Esophagus mucosa (tissue), 1 donor: Measurements from ENCODE around the gene KXD1. TPM values are rescaled to one million over a fixed set of nuclear protein-coding genes. Genes with fewer than 3 reads are reported as not detected.

Source experiments
- ATAC-seq: fragments of 200-7000 bp; cut with Tn5 transposase; one replicate; pipeline ENCODE4 v1.9.1; 2020
- total RNA-seq: library from RNA; stranded (reverse); gene quantifications from one replicate; pipeline ENCODE4 v1.2.4, GENCODE V29; 2023
- donor health status: DM: yes; HTN: yes; CAD: no.

The KXD1 gene
- total RNA-seq, 1 donor from 2014 or later: 60.2 TPM

- ATAC-seq: no peak
Observed at GRCh38 chr19:18603255-18603957, 45.7 kb downstream of the KXD1 start.

GRCh38 chr19:18603958-18604819 is 46.5 kb downstream of the KXD1 start:
- ATAC-seq: no peak

- ATAC-seq: no peak
Observed at GRCh38 chr19:18604820-18605159, 47.1 kb downstream of the KXD1 start.

DNA sequence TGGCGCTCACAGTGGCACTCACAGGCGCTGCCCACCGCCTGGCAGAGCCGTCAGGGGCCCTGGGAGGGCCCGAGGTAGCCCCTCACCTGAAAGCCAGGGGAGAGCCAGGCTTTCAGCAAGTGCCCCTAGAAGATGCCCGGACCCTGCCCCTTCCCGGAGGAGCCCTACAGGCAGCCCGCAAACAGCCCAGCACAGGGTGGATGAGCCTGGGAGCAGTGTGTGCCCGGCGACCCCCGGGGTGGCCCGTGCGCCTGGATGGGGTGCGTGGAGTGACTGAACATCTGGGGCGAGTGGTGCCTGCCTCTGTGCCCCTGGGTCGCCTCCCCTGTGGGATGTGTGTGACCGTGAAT is 47.5 kb downstream of the KXD1 start:
- ATAC-seq: no peak

DNA sequence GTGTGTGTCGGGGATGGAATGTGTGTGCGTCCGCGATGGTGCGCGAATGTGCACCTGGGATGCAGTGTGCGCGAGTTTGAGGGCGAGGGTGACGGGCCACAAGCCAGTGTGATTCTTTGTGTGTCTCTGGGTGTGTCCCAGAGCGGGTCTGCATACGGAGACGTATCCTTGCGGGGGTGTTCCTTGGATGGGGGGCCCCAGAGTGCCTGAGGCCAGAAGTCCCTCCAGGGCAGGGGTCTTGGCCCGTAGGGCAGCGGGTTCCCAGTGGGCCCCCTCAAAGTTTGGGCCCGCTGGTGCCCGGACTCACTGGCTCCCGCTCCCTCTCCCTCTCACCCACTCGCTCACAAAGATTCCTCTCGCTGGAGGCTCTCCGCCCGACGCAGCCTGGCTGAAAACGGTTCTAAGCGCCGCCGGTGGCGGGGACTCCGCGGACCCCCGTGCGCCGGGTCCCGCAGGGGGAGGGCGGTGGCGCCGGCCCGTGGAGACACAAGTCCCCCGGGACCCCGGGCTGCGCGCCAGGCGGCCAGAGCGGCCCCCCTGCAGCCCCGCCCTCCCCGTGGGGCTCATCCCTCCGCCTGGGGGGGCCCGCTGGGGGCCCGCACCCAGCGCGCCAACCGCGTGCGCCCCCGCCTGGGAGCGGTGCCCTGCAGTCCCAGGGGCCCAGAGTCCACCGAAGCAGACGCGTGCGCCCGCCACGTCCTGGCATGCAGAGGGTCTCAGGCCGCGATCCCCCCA is 48.0 kb downstream of the KXD1 start:
- no peak for ATAC-seq

DNA sequence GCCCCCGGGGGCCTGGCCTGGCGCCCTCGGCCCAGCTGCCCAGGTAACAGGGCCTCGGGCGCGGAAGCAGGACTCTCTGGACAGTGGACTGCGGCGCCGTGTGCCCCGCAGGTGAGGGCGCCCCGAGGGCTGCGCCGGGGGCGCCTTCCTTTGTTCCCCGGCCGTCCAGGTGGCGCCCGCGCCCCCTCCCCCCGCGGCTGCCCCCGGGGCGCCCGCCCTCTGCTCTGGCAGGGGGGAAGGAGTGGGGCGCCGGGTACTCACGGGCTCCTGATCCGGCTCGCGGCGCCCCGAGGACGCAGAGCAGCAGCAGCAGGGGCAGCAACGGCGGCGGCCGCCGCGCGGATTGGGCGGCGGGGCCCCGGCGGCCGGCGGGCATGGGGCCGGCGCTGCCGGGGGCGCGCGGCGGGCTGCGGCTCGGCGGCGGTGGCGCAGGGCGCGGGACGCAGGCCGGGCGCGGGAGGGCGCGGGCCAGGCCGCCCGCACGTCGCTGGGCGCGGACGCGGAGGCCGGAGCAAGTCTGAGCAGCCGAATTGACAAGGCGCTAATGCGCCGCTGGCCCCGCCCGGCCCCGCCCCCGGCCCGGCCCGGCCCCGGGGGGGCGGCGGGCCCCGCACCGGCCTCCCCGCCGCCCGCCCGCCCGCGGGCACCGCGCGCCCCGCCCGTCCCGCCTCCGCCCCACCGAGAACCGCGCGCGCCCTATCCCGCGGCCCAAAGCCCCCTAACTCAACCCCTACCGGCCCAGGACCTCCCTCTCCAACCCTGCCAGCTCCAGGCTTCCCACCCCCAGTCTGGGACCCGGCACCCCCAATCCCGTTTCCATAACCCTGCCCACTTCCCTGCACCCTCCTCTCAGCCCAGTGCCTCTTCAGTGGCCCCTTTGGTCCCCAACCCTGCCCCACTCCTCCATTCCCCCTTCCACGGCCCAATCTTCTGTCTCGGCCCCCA is 48.9 kb downstream of the KXD1 start, which contains the start of gene CRLF1:
CRLF1 (minus strand) TSS at position 519 of the 945 bp plus-strand sequence; CDS start at position 376, 143 bp downstream.
- peak; percentile 12 for ATAC-seq

- peak; percentile 26 for ATAC-seq
Observed at GRCh38 chr19:18607226-18608101, 49.8 kb downstream of the KXD1 start.

- ATAC-seq: no peak
Observed at GRCh38 chr19:18608102-18608804, 50.6 kb downstream of the KXD1 start.

DNA sequence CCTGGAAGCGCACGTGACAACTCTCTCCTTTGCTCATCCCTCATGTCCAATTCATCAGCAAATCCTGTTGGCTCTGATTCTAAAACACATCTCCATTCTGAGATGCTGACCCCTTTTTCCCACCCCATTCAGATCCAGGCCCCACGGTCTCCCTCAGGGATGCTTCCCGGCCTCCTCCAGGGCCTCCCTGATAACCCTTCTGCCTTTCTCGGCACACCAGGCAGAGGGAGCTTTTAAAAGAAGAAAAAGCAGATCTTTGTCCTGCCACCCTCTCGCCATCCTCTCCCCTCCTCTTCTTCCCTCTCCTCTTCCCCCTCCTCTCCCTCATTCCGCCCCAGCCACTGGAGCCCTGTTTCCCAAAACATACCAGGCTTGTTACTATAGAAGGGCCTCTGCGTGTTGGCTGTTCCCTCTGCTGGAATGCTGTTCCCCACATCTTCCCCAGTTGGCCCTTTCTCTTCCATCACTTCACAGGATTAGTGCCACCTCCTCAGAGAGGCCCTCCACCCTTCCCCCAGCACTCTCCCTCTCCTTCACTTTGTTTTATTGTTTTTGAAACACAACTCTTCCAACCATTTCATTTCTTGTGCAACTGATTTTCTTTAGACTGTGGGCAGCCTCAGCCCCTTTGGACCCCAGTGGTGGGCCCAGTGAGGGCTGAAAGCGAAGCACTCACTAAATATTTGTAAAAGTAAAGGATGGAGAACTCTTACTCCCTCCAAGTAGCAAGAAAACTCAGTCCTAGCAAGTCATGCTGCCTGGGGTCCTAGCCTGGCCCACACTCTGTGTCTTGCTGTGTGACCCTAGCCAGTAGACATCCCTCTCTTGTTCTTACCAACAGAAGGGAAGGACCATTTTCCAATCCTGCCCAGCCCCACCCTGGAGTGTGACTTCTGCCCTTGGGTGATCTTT is 51.4 kb downstream of the KXD1 start:
- no peak for ATAC-seq

- ATAC-seq: no peak
Observed at GRCh38 chr19:18609717-18610051, 52.0 kb downstream of the KXD1 start.

- ATAC-seq: no peak
Observed at GRCh38 chr19:18610245-18610555, 52.5 kb downstream of the KXD1 start.

DNA sequence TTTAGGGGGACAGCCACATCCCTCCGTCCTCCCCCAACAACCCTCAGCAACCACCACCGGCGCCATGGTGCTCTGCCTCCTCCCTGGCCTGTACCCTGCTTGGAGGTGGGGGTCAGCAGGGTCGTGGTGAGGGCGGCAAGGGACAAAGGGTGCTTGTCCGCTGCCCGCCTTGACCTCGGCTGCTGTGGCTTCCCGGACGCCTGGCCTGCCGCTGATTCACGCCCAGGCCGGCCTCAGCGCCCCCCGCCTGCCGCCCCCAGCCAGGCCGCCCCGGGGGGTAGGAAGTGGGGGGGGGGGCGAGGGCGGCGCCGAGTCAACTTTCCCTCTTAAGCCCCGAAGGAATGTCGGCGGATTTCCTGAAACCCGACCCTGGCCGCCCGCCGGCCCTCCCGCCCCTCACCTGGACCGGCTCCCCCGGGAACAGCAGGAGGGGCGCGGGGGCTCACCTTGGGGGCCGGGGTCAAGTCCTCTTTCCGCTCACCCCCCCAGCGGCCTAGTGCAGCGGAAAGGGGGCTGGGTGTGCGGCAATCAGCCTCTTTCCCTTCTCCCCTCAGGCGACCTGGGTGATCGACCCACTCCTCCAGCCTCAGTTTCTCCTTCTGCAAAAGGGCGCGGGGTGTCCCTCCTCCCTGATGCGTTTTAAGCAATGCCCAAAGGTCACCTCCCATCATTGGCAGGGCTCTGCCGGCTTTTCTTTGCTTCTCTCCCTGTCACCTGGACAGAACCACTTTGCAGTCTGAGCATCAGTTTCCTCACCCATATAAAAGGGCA is 53.1 kb downstream of the KXD1 start:
- no peak for ATAC-seq

- no peak for ATAC-seq
Observed at GRCh38 chr19:18611327-18612050, 53.8 kb downstream of the KXD1 start.

- ATAC-seq: no peak
Observed at GRCh38 chr19:18612051-18612771, 54.5 kb downstream of the KXD1 start.

GRCh38 chr19:18612772-18613588 is 55.3 kb downstream of the KXD1 start, which contains the start of gene TMEM59L:
TMEM59L (plus strand) TSS chr19:18612870; CDS start chr19:18612959, 89 bp downstream.
- peak; percentile 10 for ATAC-seq

GRCh38 chr19:18613589-18614234 is 56.0 kb downstream of the KXD1 start:
- no peak for ATAC-seq
